ENCODE data around the gene PAK6.

- TF ChIP-seq CTCF (conservative IDR thresholded peaks at IDR 0.05; ENCODE audit: low read depth, low read length) (no peak), EZH2phosphoT487 (IDR thresholded peaks at IDR 0.05; ENCODE audit: borderline replicate concordance, low read length) (no peak), EZH2 (IDR thresholded peaks at IDR 0.05; ENCODE audit: low read length, unreplicated experiment) (no peak)
Observed at GRCh38 chr15:40267670-40268069, 28.8 kb downstream of the PAK6 start.
